ENCODE results near the gene SUFU. TPM values are rescaled to one million over a fixed set of nuclear protein-coding genes. Genes with fewer than 3 reads are reported as not detected.

SUFU gene
- total and polyA plus RNA-seq, 9 donors: 4.6 to 19.1 (median 14.2) TPM

- Histone ChIP-seq H3K27ac (peak overlapping the region in 1 of 2 donors; percentile 18), H3K9me3 (no peaks in the 10 kb centered on the region)
Measured at GRCh38 chr10:102677331-102678067, 173.7 kb downstream of the SUFU start.

GRCh38 chr10:102678068-102678400, 174.3 kb downstream of the SUFU start:
- Histone ChIP-seq H3K36me3 (no peaks in the 10 kb centered on the region), H3K4me3 (no peak overlapping the region), H3K4me1 (ENCODE audit: insufficient read depth) (peaks cover 32% of the 10 kb centered on the region), H3K27me3 (no peaks in the 10 kb centered on the region), H3K27ac (peak overlapping the region in 1 of 2 donors; percentile 7), H3K9me3 (no peaks in the 10 kb centered on the region)
- TF ChIP-seq POLR2A (IDR thresholded peaks at IDR 0.05) (no peak), EP300 (IDR thresholded peaks at IDR 0.05) (no peak), CTCF (IDR thresholded peaks at IDR 0.05) (no peak)
- no peak for DNase-seq
- intact Hi-C loops (cut with DNase I): loop anchor here in 1 of 4 donors (5.0 kb wide), 1 partner anchor 34 kb away; the partner anchor contains the start of genes ARL3 and SFXN2
- 58 to 64% (median 61%) methylated on average over 9 of the region's 9 CpGs for WGBS, 3 donors

More at GRCh38 chr10:102677331-102678067, 173.7 kb downstream of the SUFU start:
- DNase-seq: peak in 1 of 5 donors; percentile 12
- 50 to 57% (median 53%) methylated on average over 9 of the region's 9 CpGs for WGBS, 3 donors
- Histone ChIP-seq H3K36me3 (no peaks in the 10 kb centered on the region), H3K4me3 (no peak overlapping the region), H3K4me1 (ENCODE audit: insufficient read depth) (peaks cover 32% of the 10 kb centered on the region), H3K27me3 (no peaks in the 10 kb centered on the region)
- no peak for TF ChIP-seq EP300 (IDR thresholded peaks at IDR 0.05)
- TF ChIP-seq CTCF (IDR thresholded peaks at IDR 0.05): no peak
- no peak for TF ChIP-seq POLR2A (IDR thresholded peaks at IDR 0.05)
- intact Hi-C loops (cut with DNase I): loop anchor here in 1 of 4 donors (5.0 kb wide), 1 partner anchor 35 kb away; the partner anchor contains the start of genes ARL3 and SFXN2

GRCh38 chr10:102678842-102679289, 175.1 kb downstream of the SUFU start:
- Histone ChIP-seq H3K4me3 (no peak overlapping the region), H3K36me3 (no peaks in the 10 kb centered on the region), H3K9me3 (no peaks in the 10 kb centered on the region), H3K27ac (peak overlapping the region in 1 of 2 donors; percentile 32), H3K4me1 (ENCODE audit: insufficient read depth) (peaks cover 30% of the 10 kb centered on the region), H3K27me3 (no peaks in the 10 kb centered on the region)
- WGBS, 3 donors: 10 to 41% (median 17%) methylated on average over 9 of the region's 9 CpGs
- intact Hi-C loops (cut with DNase I): loop anchor here in 1 of 4 donors (5.0 kb wide), 1 partner anchor 33 kb away; the partner anchor contains the start of genes ARL3 and SFXN2
- DNase-seq: peak; percentile 70 to 82 (median 74)
- TF ChIP-seq CTCF (IDR thresholded peaks at IDR 0.05) (peak; percentile 11 to 64 (median 43)), POLR2A (IDR thresholded peaks at IDR 0.05) (no peak), EP300 (IDR thresholded peaks at IDR 0.05) (no peak)

- peaks cover 26% of the 10 kb centered on the region for H3K4me1 ChIP-seq (ENCODE audit: insufficient read depth)
- 86 to 94% (median 94%) methylated on average over 4 of the region's 4 CpGs for WGBS, 3 donors
- H3K27ac ChIP-seq: no peak overlapping the region
- no peaks in the 10 kb centered on the region for H3K9me3 ChIP-seq
- TF ChIP-seq POLR2A (IDR thresholded peaks at IDR 0.05): no peak
- no peak for TF ChIP-seq CTCF (IDR thresholded peaks at IDR 0.05)
- TF ChIP-seq EP300 (IDR thresholded peaks at IDR 0.05): no peak
- no peaks in the 10 kb centered on the region for H3K27me3 ChIP-seq
- H3K36me3 ChIP-seq: no peaks in the 10 kb centered on the region
- intact Hi-C loops (cut with DNase I): loop anchor here in 1 of 4 donors (5.0 kb wide), 1 partner anchor 33 kb away; the partner anchor contains the start of genes ARL3 and SFXN2
- H3K4me3 ChIP-seq: no peak overlapping the region
- DNase-seq: no peak
Measured at GRCh38 chr10:102679596-102679995, 175.8 kb downstream of the SUFU start.
